ENCODE measurements around the gene TMEM150B.

- TF ChIP-seq CTCF (conservative IDR thresholded peaks at IDR 0.05; ENCODE audit: low read depth, low read length) (no peak), EZH2 (IDR thresholded peaks at IDR 0.05; ENCODE audit: borderline replicate concordance, low read depth, low read length, poor library complexity, severe bottlenecking) (no peak)
Observed at GRCh38 chr19:55297267-55297666, 27.9 kb downstream of the TMEM150B start.

All from A673 (cell line).